A549 (cell line): ENCODE data around the gene SPACA5. TPM values are rescaled to one million over a fixed set of nuclear protein-coding genes. Genes with fewer than 3 reads are reported as not detected.

ENCODE experiments used
- ATAC-seq, 2 experiments: fragments of 200-7000 bp in 1 of 2; fragments of >200 bp in 1 of 2; cut with Nextera tagmentation in 1 of 2; cut with Tn5 transposase in 1 of 2; 3 replicates each; pipeline versions ENCODE4 v1.8.0 to v1.9.1; 2018 to 2020; ENCODE audit warnings: mild to moderate bottlenecking in 1 of 2, moderate library complexity in 1 of 2
- CTCF ChIA-PET: fragments of 300-600 bp; sonication (Branson Sonifier 250); formaldehyde crosslinking; extraction: SDS; loops from one replicate; lab custom pipeline; 2021; ENCODE audit warnings: antibody characterized with exemption, inconsistent platforms; lab: Yijun Ruan, JAX
- POLR2A ChIA-PET: fragments of 350-600 bp; formaldehyde crosslinking; extraction: SDS; loops from one replicate; lab custom pipeline; 2021; ENCODE audit warnings: antibody characterized with exemption, inconsistent platforms; lab: Yijun Ruan, JAX
- DNase-seq, 2 experiments: peaks; one replicate each; pipeline versions ENCODE4 v3.0.0 to v3.0.0-alpha.2; 2011 to 2016; ENCODE audit warnings: low read depth in 1 of 2, low spot score in 1 of 2
- FAIRE-seq: peaks from 2 replicates; lab custom pipeline; 2011; peaks lifted over from hg19 to GRCh38; lab: Jason Lieb, UNC
- H3K27ac ChIP-seq, 2 experiments: fragments of >200 bp; sonication (Bioruptor Twin); formaldehyde crosslinking; 3 replicates each; pipeline ENCODE4 v1.5.1; 2016 to 2017
- H3K4me1 ChIP-seq: fragments of >200 bp; sonication (Bioruptor Twin); formaldehyde crosslinking; 3 replicates; pipeline ENCODE4 v1.6.1; 2016
- H3K4me2 ChIP-seq: fragments of >200 bp; sonication (Bioruptor Twin); formaldehyde crosslinking; 3 replicates; pipeline ENCODE4 v1.6.1; 2016
- H3K4me3 ChIP-seq: fragments of >200 bp; sonication (Bioruptor Twin); formaldehyde crosslinking; 3 replicates; pipeline ENCODE4 v1.5.1; 2016
- H3K9me3 ChIP-seq: fragments of >200 bp; sonication (Bioruptor Twin); formaldehyde crosslinking; 3 replicates; pipeline ENCODE4 v1.6.1; 2016
- CBX2 ChIP-seq: fragments of 200-600 bp; sonication (generic); IDR thresholded peaks from 2 replicates; pipeline ENCODE4 v1.6.1; 2016; ENCODE audit warnings: low read depth, mild to moderate bottlenecking, borderline replicate concordance
- CHD2 ChIP-seq: fragments of 150-350 bp; IDR thresholded peaks from 2 replicates; pipeline ENCODE4 v1.6.1; 2014; ENCODE audit warnings: low read length; ENCODE audit not compliant: partially characterized antibody
- CHD4 ChIP-seq: fragments of 200-600 bp; sonication (generic); IDR thresholded peaks from 2 replicates; pipeline ENCODE4 v1.6.1; 2016; ENCODE audit warnings: antibody characterized with exemption, mild to moderate bottlenecking, borderline replicate concordance
- EHMT2 ChIP-seq: fragments of 200-600 bp; sonication (generic); IDR thresholded peaks from 2 replicates; pipeline ENCODE4 v1.6.1; 2016; ENCODE audit warnings: antibody characterized with exemption, low read depth, mild to moderate bottlenecking, moderate library complexity
- EP300 ChIP-seq, 2 experiments: fragments of >200 bp; sonication (Bioruptor Twin); formaldehyde crosslinking; IDR thresholded peaks; 2 replicates in 1 of 2; 3 replicates in 1 of 2; pipeline ENCODE4 v1.6.1; 2016 to 2017
- ESRRA ChIP-seq: fragments of 150-350 bp; IDR thresholded peaks from 2 replicates; pipeline ENCODE4 v1.6.1; 2014; ENCODE audit warnings: mild to moderate bottlenecking, low read length, borderline replicate concordance
- FOSB ChIP-seq: fragments of 250-450 bp; sonication (Bioruptor Pico); IDR thresholded peaks from 2 replicates; pipeline ENCODE4 v1.5.0; 2020; ENCODE audit warnings: mild to moderate bottlenecking, moderate library complexity
- HOXB13 ChIP-seq: fragments of 250-450 bp; sonication (Bioruptor Pico); IDR thresholded peaks from 2 replicates; pipeline ENCODE4 v1.5.0; 2020; ENCODE audit warnings: low read depth, mild to moderate bottlenecking, moderate library complexity
- JUN ChIP-seq, 2 experiments: fragments of >200 bp; sonication (Bioruptor Twin); formaldehyde crosslinking; IDR thresholded peaks; 2 replicates in 1 of 2; 3 replicates in 1 of 2; pipeline ENCODE4 v1.6.1; 2016 to 2017
- JUNB ChIP-seq: fragments of >200 bp; sonication (Bioruptor Twin); formaldehyde crosslinking; IDR thresholded peaks from 2 replicates; pipeline ENCODE4 v1.6.1; 2016
- MYC ChIP-seq: IDR thresholded peaks from 2 replicates; pipeline ENCODE4 v1.6.1; 2012; ENCODE audit warnings: mild to moderate bottlenecking, inconsistent platforms, low read length, improper control_type of control experiment, borderline replicate concordance
- NFE2L2 ChIP-seq: fragments of 150-350 bp; conservative IDR thresholded peaks from 2 replicates; pipeline ENCODE4 v1.6.1; 2014; ENCODE audit warnings: low read length
- NR3C1 ChIP-seq: fragments of >200 bp; sonication (Bioruptor Twin); formaldehyde crosslinking; IDR thresholded peaks from 3 replicates; pipeline ENCODE4 v1.6.1; 2017
- POLR2A ChIP-seq: IDR thresholded peaks from 2 replicates; pipeline ENCODE4 v1.6.1; 2012; ENCODE audit warnings: mild to moderate bottlenecking, low read length
- RAD21 ChIP-seq, 2 experiments: fragments of >200 bp in 1 of 2; sonication (Bioruptor Twin) in 1 of 2; formaldehyde crosslinking in 1 of 2; IDR thresholded peaks in 1 of 2; conservative IDR thresholded peaks in 1 of 2; 2 replicates in 1 of 2; 3 replicates in 1 of 2; pipeline ENCODE4 v1.6.1; 2012 to 2018; ENCODE audit warnings: inconsistent platforms in 1 of 2
- RARB ChIP-seq: fragments of 250-450 bp; sonication (Bioruptor Pico); IDR thresholded peaks from 2 replicates; pipeline ENCODE4 v1.8.0; 2021; ENCODE audit warnings: mild to moderate bottlenecking, moderate library complexity
- RCOR1 ChIP-seq: fragments of 150-350 bp; IDR thresholded peaks from 2 replicates; pipeline ENCODE4 v1.6.1; 2014; ENCODE audit warnings: antibody characterized with exemption, low read length, low read depth
- RNF2 ChIP-seq: fragments of 200-600 bp; sonication (generic); IDR thresholded peaks from 2 replicates; pipeline ENCODE4 v1.6.1; 2016; ENCODE audit warnings: low read depth, mild to moderate bottlenecking, antibody characterized with exemption, moderate library complexity, borderline replicate concordance
- SMC3 ChIP-seq: fragments of >200 bp; sonication (Bioruptor Twin); formaldehyde crosslinking; IDR thresholded peaks from 3 replicates; pipeline ENCODE4 v1.6.1; 2018; ENCODE audit warnings: inconsistent platforms
- WGBS: methylation state at CpG from one replicate; pipeline ENCODE4 v1.1.6; 2017; ENCODE audit errors: missing lambda C conversion rate; 5-methylcytosine and 5-hydroxymethylcytosine counted together
- polyA plus RNA-seq, 4 experiments: library from polyadenylated mRNA; depleted of rRNA in 3 of 4; stranded (reverse); fragments of >200 nt; fragmentation: RNase III in 1 of 4; extraction: RNeasy Plus Mini Kit Qiagen cat#74134 plus additional on column Dnase treatment in 1 of 4; gene quantifications; 2 replicates in 3 of 4; 3 replicates in 1 of 4; pipeline ENCODE4 v1.2.3, GENCODE V29; 2011 to 2017
- TF ChIP-seq, protein P1 (sequence below): fragments of 200-600 bp; sonication (generic); IDR thresholded peaks from 2 replicates; pipeline ENCODE4 v1.6.1; 2016; ENCODE audit warnings: antibody characterized with exemption, mild to moderate bottlenecking, moderate library complexity
- TF ChIP-seq, protein P2 (sequence below): IDR thresholded peaks from 2 replicates; pipeline ENCODE4 v1.6.1; 2012
- TF ChIP-seq, protein P3 (sequence below): fragments of 450-650 bp; IDR thresholded peaks from 2 replicates; pipeline ENCODE4 v1.6.1; 2014; ENCODE audit warnings: antibody characterized with exemption
- TF ChIP-seq, protein P4 (sequence below): IDR thresholded peaks from 2 replicates; pipeline ENCODE4 v1.6.1; 2012

The SPACA5 gene
- polyA plus RNA-seq, 2 of the 4 experiments (the other 2 are of a cell fraction), result not detected

DNA sequence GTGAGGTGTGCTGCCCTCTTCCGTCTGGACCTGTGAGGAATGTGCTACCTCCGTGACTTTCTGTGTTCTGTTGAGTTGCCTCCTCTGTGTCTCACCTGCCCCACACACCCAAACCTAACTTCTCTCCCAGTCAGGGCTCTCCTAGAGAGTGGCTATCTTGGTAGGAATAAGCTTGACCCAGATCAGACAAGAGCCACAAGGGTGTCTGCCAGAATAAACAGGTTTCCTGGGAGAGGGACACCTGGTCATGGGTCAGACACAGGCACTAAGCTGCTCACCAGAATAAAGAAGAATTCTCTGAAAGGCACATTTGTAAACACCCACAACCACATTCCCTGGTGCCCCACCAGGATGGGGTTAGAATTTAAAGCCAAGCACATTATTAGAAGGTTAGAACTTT lies 14.1 kb upstream of the SPACA5 start:
- H3K9me3 ChIP-seq, result peaks cover 50% of the 10 kb centered on the region
- 100% methylated on average over 2 of the region's 2 CpGs for WGBS
- no peak for TF ChIP-seq JUNB
- TF ChIP-seq, protein P1, sequence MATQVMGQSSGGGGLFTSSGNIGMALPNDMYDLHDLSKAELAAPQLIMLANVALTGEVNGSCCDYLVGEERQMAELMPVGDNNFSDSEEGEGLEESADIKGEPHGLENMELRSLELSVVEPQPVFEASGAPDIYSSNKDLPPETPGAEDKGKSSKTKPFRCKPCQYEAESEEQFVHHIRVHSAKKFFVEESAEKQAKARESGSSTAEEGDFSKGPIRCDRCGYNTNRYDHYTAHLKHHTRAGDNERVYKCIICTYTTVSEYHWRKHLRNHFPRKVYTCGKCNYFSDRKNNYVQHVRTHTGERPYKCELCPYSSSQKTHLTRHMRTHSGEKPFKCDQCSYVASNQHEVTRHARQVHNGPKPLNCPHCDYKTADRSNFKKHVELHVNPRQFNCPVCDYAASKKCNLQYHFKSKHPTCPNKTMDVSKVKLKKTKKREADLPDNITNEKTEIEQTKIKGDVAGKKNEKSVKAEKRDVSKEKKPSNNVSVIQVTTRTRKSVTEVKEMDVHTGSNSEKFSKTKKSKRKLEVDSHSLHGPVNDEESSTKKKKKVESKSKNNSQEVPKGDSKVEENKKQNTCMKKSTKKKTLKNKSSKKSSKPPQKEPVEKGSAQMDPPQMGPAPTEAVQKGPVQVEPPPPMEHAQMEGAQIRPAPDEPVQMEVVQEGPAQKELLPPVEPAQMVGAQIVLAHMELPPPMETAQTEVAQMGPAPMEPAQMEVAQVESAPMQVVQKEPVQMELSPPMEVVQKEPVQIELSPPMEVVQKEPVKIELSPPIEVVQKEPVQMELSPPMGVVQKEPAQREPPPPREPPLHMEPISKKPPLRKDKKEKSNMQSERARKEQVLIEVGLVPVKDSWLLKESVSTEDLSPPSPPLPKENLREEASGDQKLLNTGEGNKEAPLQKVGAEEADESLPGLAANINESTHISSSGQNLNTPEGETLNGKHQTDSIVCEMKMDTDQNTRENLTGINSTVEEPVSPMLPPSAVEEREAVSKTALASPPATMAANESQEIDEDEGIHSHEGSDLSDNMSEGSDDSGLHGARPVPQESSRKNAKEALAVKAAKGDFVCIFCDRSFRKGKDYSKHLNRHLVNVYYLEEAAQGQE, result no peak
- no peak for TF ChIP-seq FOSB
- TF ChIP-seq CHD4, result no peak
- no peak for TF ChIP-seq JUN (IDR thresholded peaks at IDR 0.05)
- no peak for TF ChIP-seq RARB (CRISPR knock-in tag)
- TF ChIP-seq, protein P2, sequence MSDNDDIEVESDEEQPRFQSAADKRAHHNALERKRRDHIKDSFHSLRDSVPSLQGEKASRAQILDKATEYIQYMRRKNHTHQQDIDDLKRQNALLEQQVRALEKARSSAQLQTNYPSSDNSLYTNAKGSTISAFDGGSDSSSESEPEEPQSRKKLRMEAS, result no peak
- TF ChIP-seq, all 56 proteins: peak for 0
- CTCF ChIA-PET, result no interaction called here
- ATAC-seq, result no peak
- Histone ChIP-seq H3K27ac (no peak overlapping the region), H3K4me1 (no peaks in the 10 kb centered on the region), H3K4me3 (no peak overlapping the region), H3K4me2 (no peak overlapping the region)
- DNase-seq, result no peak
- FAIRE-seq, result no peak
- POLR2A ChIA-PET, result no interaction called here

DNA sequence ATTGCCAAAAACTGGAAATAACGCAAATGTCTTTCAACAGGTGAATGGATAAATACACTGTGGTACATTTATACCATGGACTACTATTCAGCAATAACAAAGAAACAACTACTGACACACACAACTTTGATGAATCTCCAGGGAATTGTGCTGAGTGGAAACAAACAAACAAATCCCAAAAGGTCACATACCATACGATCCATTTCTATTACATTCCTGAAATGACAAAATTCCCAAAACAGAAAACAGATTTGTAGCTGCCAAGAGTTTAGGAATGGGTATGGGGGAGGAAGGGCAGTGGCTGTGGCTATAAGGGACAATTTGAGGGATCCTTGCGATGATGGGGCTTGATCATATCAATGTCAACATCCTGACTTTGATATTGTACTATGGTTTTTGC lies 5.5 kb upstream of the SPACA5 start:
- no peak overlapping the region for H3K27ac ChIP-seq
- TF ChIP-seq HOXB13 (CRISPR knock-in tag) (no peak), CBX2 (no peak)
- TF ChIP-seq, protein P3, sequence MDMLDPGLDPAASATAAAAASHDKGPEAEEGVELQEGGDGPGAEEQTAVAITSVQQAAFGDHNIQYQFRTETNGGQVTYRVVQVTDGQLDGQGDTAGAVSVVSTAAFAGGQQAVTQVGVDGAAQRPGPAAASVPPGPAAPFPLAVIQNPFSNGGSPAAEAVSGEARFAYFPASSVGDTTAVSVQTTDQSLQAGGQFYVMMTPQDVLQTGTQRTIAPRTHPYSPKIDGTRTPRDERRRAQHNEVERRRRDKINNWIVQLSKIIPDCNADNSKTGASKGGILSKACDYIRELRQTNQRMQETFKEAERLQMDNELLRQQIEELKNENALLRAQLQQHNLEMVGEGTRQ, result no peak
- TF ChIP-seq, all 56 proteins: peak for 0
- Histone ChIP-seq H3K9me3 (peaks cover 9% of the 10 kb centered on the region; the same call in 1 of the 3 replicates), H3K4me2 (no peak overlapping the region), H3K4me1 (no peaks in the 10 kb centered on the region), H3K4me3 (no peak overlapping the region)
- ATAC-seq (no peak), FAIRE-seq (no peak), DNase-seq (no peak)
- ChIA-PET POLR2A (no interaction called here), CTCF (no interaction called here)
- WGBS, result 89% methylated on average over 3 of the region's 3 CpGs

DNA sequence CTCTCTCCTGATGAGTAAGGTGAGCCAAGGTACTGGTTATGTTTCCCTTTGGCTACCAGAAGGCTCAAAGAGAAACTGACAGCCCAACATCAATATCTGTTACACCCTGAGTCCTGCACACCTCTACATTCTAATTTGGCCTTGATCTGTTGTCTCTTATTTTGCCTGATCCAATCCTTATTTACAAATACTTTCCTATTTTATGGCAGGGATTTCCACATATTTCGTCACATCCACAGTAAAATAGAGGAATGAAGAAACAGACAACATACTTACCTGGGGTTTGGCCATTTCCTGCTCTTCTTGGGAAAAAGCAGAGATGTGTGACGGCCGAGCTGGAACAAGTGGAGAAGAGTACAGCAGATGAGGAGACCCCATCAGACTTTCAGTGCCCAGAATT lies 4.5 kb upstream of the SPACA5 start:
- FAIRE-seq (no peak), DNase-seq (no peak), ATAC-seq (no peak)
- Histone ChIP-seq H3K4me2 (peak overlapping the region; percentile 76; the same call in 2 of the 3 replicates), H3K9me3 (peaks cover 9% of the 10 kb centered on the region; the same call in 1 of the 3 replicates), H3K4me3 (no peak overlapping the region), H3K4me1 (no peaks in the 10 kb centered on the region), H3K27ac (no peak overlapping the region)
- CTCF ChIA-PET, result no interaction called here
- WGBS, result 87% methylated on average over 3 of the region's 3 CpGs
- TF ChIP-seq MYC (no peak), POLR2A (no peak), RCOR1 (no peak), SMC3 (no peak), NFE2L2 (no peak), CHD4 (no peak), EP300 (IDR thresholded peaks at IDR 0.05) (no peak), NR3C1 (no peak), EHMT2 (no peak), CHD2 (no peak), RAD21 (conservative IDR thresholded peaks at IDR 0.05 in 1 of 2, IDR thresholded peaks at IDR 0.05 in 1 of 2) (no peak), ESRRA (no peak), FOSB (no peak), RNF2 (no peak)
- TF ChIP-seq, protein P4, sequence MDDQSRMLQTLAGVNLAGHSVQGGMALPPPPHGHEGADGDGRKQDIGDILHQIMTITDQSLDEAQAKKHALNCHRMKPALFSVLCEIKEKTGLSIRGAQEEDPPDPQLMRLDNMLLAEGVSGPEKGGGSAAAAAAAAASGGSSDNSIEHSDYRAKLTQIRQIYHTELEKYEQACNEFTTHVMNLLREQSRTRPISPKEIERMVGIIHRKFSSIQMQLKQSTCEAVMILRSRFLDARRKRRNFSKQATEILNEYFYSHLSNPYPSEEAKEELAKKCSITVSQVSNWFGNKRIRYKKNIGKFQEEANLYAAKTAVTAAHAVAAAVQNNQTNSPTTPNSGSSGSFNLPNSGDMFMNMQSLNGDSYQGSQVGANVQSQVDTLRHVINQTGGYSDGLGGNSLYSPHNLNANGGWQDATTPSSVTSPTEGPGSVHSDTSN, result no peak
- POLR2A ChIA-PET, result no interaction called here
